Mesenchymal stem cell (in vitro differentiated cells and primary cell): Measurements from ENCODE around the gene SELENBP1.

ENCODE experiments used
- DNase-seq: peaks from one replicate; pipeline ENCODE4 v3.0.0-alpha.2; 2013
- H2AFZ ChIP-seq: one replicate; pipeline ENCODE4 v1.6.1; 2013; ENCODE audit warnings: low read depth, mild to moderate bottlenecking, control low read depth, inconsistent platforms, low read length, moderate library complexity
- H2AK5ac ChIP-seq: 2 replicates; pipeline ENCODE4 v1.6.1; 2013; ENCODE audit warnings: low read length, moderate library complexity, mild to moderate bottlenecking, inconsistent platforms; ENCODE audit not compliant: severe bottlenecking
- H2BK120ac ChIP-seq: one replicate; pipeline ENCODE4 v1.6.1; 2013; ENCODE audit warnings: low read depth, mild to moderate bottlenecking, inconsistent platforms, low read length, moderate library complexity
- H2BK12ac ChIP-seq, 2 experiments: one replicate each; pipeline ENCODE4 v1.6.1; 2013; ENCODE audit warnings: inconsistent platforms in 2 of 2, low read length in 2 of 2, mild to moderate bottlenecking in 2 of 2, moderate library complexity in 2 of 2, control low read depth in 1 of 2
- H2BK15ac ChIP-seq: one replicate; pipeline ENCODE4 v1.6.1; 2013; ENCODE audit warnings: mild to moderate bottlenecking, low read depth, inconsistent platforms; ENCODE audit not compliant: poor library complexity, severe bottlenecking
- H2BK5ac ChIP-seq: 2 replicates; pipeline ENCODE4 v1.6.1; 2013; ENCODE audit warnings: low read depth, mild to moderate bottlenecking, low read length, control low read depth, inconsistent platforms; ENCODE audit not compliant: poor library complexity, severe bottlenecking
- H3K14ac ChIP-seq, 2 experiments: one replicate each; pipeline ENCODE4 v1.6.1; 2013; ENCODE audit warnings: inconsistent platforms in 2 of 2, low read length in 2 of 2, control low read depth in 1 of 2, mild to moderate bottlenecking in 1 of 2, moderate library complexity in 1 of 2
- H3K18ac ChIP-seq, 2 experiments: one replicate each; pipeline ENCODE4 v1.6.1; 2013; ENCODE audit warnings: inconsistent platforms in 2 of 2, low read length in 2 of 2, control low read depth in 1 of 2, low read depth in 1 of 2, mild to moderate bottlenecking in 1 of 2
- H3K23ac ChIP-seq, 2 experiments: one replicate each; pipeline ENCODE4 v1.6.1; 2013; ENCODE audit warnings: inconsistent platforms in 2 of 2, low read length in 2 of 2, mild to moderate bottlenecking in 2 of 2, moderate library complexity in 2 of 2, control low read depth in 1 of 2
- H3K27ac ChIP-seq: 2 replicates; pipeline ENCODE4 v1.5.1; 2013; ENCODE audit warnings: mild to moderate bottlenecking, moderate library complexity, low read length, control low read depth, inconsistent platforms; ENCODE audit not compliant: poor library complexity, severe bottlenecking
- H3K27me3 ChIP-seq, 2 experiments: 2 replicates each; pipeline versions ENCODE4 v1.6.1 to v1.7.0; 2013; ENCODE audit warnings: low read length in 2 of 2, mild to moderate bottlenecking in 2 of 2, moderate library complexity in 2 of 2, control low read depth in 1 of 2, inconsistent platforms in 1 of 2; ENCODE audit not compliant: control insufficient read depth in 1 of 2, insufficient read depth in 1 of 2
- H3K36me3 ChIP-seq, 2 experiments: 2 replicates each; pipeline versions ENCODE4 v1.6.1 to v1.7.0; 2013; ENCODE audit warnings: low read length in 2 of 2, control low read depth in 1 of 2, inconsistent platforms in 1 of 2, low read depth in 1 of 2, mild to moderate bottlenecking in 1 of 2; ENCODE audit not compliant: insufficient read depth in 2 of 2, control insufficient read depth in 1 of 2
- H3K4ac ChIP-seq, 2 experiments: one replicate each; pipeline ENCODE4 v1.6.1; 2013; ENCODE audit warnings: inconsistent platforms in 2 of 2, low read length in 2 of 2, mild to moderate bottlenecking in 2 of 2, moderate library complexity in 2 of 2, control low read depth in 1 of 2, low read depth in 1 of 2
- H3K4me1 ChIP-seq: 2 replicates; pipeline ENCODE4 v1.6.1; 2013; ENCODE audit warnings: low read depth, low read length, control low read depth; ENCODE audit not compliant: control insufficient read depth, insufficient read depth
- H3K4me2 ChIP-seq: 2 replicates; pipeline ENCODE4 v1.6.1; 2013; ENCODE audit warnings: low read length, mild to moderate bottlenecking, inconsistent platforms; ENCODE audit not compliant: poor library complexity, severe bottlenecking
- H3K4me3 ChIP-seq, 2 experiments: 2 replicates each; pipeline versions ENCODE4 v1.5.1 to v1.7.0; 2013; ENCODE audit warnings: low read length in 2 of 2, mild to moderate bottlenecking in 2 of 2, control low read depth in 1 of 2, low read depth in 1 of 2; ENCODE audit not compliant: insufficient read depth in 1 of 2
- H3K79me1 ChIP-seq: replicated peaks from 2 replicates; pipeline ENCODE4 v1.6.1; 2013; ENCODE audit warnings: mild to moderate bottlenecking, control low read depth, low read length, inconsistent platforms; ENCODE audit not compliant: poor library complexity, severe bottlenecking
- H3K9ac ChIP-seq: 2 replicates; pipeline ENCODE4 v1.7.0; 2013; ENCODE audit warnings: mild to moderate bottlenecking, low read length, moderate library complexity
- H3K9me3 ChIP-seq: 2 replicates; pipeline ENCODE4 v1.7.0; 2013; ENCODE audit warnings: mild to moderate bottlenecking, low read length; ENCODE audit not compliant: control insufficient read depth
- H4K8ac ChIP-seq: one replicate; pipeline ENCODE4 v1.6.1; 2013; ENCODE audit warnings: inconsistent platforms, mild to moderate bottlenecking, low read length, moderate library complexity
- H4K91ac ChIP-seq: one replicate; pipeline ENCODE4 v1.6.1; 2013; ENCODE audit warnings: mild to moderate bottlenecking, low read length, inconsistent platforms
- WGBS: methylation state at CpG from one replicate; pipeline ENCODE4 v1.1.7; 2013; ENCODE audit warnings: mixed read lengths; 5-methylcytosine and 5-hydroxymethylcytosine counted together

SELENBP1 gene

GRCh38 chr1:151315565-151316235 is 56.8 kb downstream of the SELENBP1 start:
- peak overlapping the region in 1 of 2 experiments; percentile 21 for H2BK12ac ChIP-seq
- no peak overlapping the region for H2BK5ac ChIP-seq
- H4K8ac ChIP-seq = no peak overlapping the region
- no peak overlapping the region for H2BK120ac ChIP-seq
- no peak overlapping the region for H2BK15ac ChIP-seq
- peaks cover 27 to 57% of the 10 kb centered on the region in 2 experiments for H3K36me3 ChIP-seq
- WGBS = 93% methylated on average over 17 of the region's 17 CpGs
- no peak overlapping the region for H3K27ac ChIP-seq
- H3K4me1 ChIP-seq = peaks cover 18% of the 10 kb centered on the region
- H2AK5ac ChIP-seq = no peak overlapping the region
- no peak for DNase-seq
- peaks cover 15% of the 10 kb centered on the region for H3K79me1 ChIP-seq
- H3K4me3 ChIP-seq = no peak overlapping the region
- H3K27me3 ChIP-seq = no peaks in the 10 kb centered on the region
- no peak overlapping the region for H3K23ac ChIP-seq
- H3K4me2 ChIP-seq = no peak overlapping the region
- H2AFZ ChIP-seq = no peak overlapping the region
- no peak overlapping the region for H4K91ac ChIP-seq
- H3K18ac ChIP-seq = no peak overlapping the region
- H3K14ac ChIP-seq = no peak overlapping the region
- H3K4ac ChIP-seq = no peak overlapping the region
- no peaks in the 10 kb centered on the region for H3K9me3 ChIP-seq
- no peak overlapping the region for H3K9ac ChIP-seq
